Head of caudate nucleus (tissue), 42 donors: ENCODE measurements around the gene TBC1D16.
A peak's percentile ranks its signal among the peaks of the same experiment; 100 is the strongest.

ENCODE experiments used
- DNase-seq, 42 donors: peaks; one replicate each; pipeline versions ENCODE4 v3.0.0 to v3.0.0-alpha.2; 2020 to 2021; ENCODE audit warnings: mixed read lengths in 7 of 42
- intact Hi-C: fragments of 100-400 bp; cut with DNase I; formaldehyde crosslinking; loops from one replicate; pipeline ENCODE4 v1.15.0; 2022

Gene TBC1D16

GRCh38 chr17:80028030-80028429, 7.6 kb downstream of the TBC1D16 start:
- intact Hi-C loops, result no loop called here
- DNase-seq, result no peak

GRCh38 chr17:80027043-80027435, 8.6 kb downstream of the TBC1D16 start:
- no peak for DNase-seq
- intact Hi-C loops, result no loop called here

GRCh38 chr17:80026359-80027042, 9.2 kb downstream of the TBC1D16 start:
- intact Hi-C loops, result no loop called here
- DNase-seq, result no peak

- no peak for DNase-seq
- intact Hi-C loops, result no loop called here
Measured at GRCh38 chr17:80025796-80026195, 9.9 kb downstream of the TBC1D16 start.

- no peak for DNase-seq
- intact Hi-C loops, result no loop called here
Measured at GRCh38 chr17:80025140-80025539, 10.5 kb downstream of the TBC1D16 start.

- DNase-seq, result no peak
- intact Hi-C loops, result no loop called here
Measured at GRCh38 chr17:80024206-80024972, 11.3 kb downstream of the TBC1D16 start.

GRCh38 chr17:80023481-80024205, 12.0 kb downstream of the TBC1D16 start:
- intact Hi-C loops, result no loop called here
- no peak for DNase-seq

- no peak for DNase-seq
- intact Hi-C loops, result no loop called here
Measured at GRCh38 chr17:80021600-80021999, 14.1 kb downstream of the TBC1D16 start.

- no peak for DNase-seq
- intact Hi-C loops, result no loop called here
Measured at GRCh38 chr17:80018917-80019651, 16.6 kb downstream of the TBC1D16 start.

GRCh38 chr17:80017226-80018010, 18.3 kb downstream of the TBC1D16 start:
- DNase-seq, result no peak
- intact Hi-C loops, result no loop called here

GRCh38 chr17:80012765-80013741, 22.6 kb downstream of the TBC1D16 start:
- DNase-seq, result no peak
- intact Hi-C loops, result no loop called here

GRCh38 chr17:80011989-80012555, 23.6 kb downstream of the TBC1D16 start:
- DNase-seq, result no peak
- intact Hi-C loops, result no loop called here

GRCh38 chr17:80010283-80010858, 25.3 kb downstream of the TBC1D16 start:
- intact Hi-C loops, result no loop called here
- no peak for DNase-seq

GRCh38 chr17:80009391-80010282, 26.0 kb downstream of the TBC1D16 start:
- DNase-seq, result no peak
- intact Hi-C loops, result no loop called here

- no peak for DNase-seq
- intact Hi-C loops, result no loop called here
Measured at GRCh38 chr17:80008848-80009247, 26.8 kb downstream of the TBC1D16 start.

- DNase-seq, result peak; percentile 35 to 86 (median 67)
- intact Hi-C loops, result no loop called here
Measured at GRCh38 chr17:80008383-80008840, 27.3 kb downstream of the TBC1D16 start.
